OCI-M1 (cell line): ENCODE data around the gene GFOD1.
"Not testable (repeated sequence)": the region's sequence is repeated elsewhere in the genome, so short reads cannot be mapped to it uniquely, and the experiment has no call there.

Source experiments
- DNase-seq: peaks from one replicate; lab custom pipeline; 2025; lab: John Stamatoyannopoulos, UW

Gene GFOD1

GRCh38 chr6:13511913-13512717, 24.7 kb upstream of the GFOD1 start:
- DNase-seq = no peak

GRCh38 chr6:13511141-13511571, 23.8 kb upstream of the GFOD1 start:
- DNase-seq = not testable (repeated sequence)

- not testable (repeated sequence) for DNase-seq
Measured at GRCh38 chr6:13510433-13510832, 23.0 kb upstream of the GFOD1 start.

GRCh38 chr6:13508711-13509705, 21.6 kb upstream of the GFOD1 start:
- no peak for DNase-seq

GRCh38 chr6:13507306-13507860, 20.0 kb upstream of the GFOD1 start:
- peak; percentile 25 for DNase-seq

- no peak for DNase-seq
Measured at GRCh38 chr6:13505345-13505734, 17.9 kb upstream of the GFOD1 start.

- no peak for DNase-seq
Measured at GRCh38 chr6:13504611-13505344, 17.4 kb upstream of the GFOD1 start.

- no peak for DNase-seq
Measured at GRCh38 chr6:13500915-13501314, 13.5 kb upstream of the GFOD1 start.

- DNase-seq = no peak
Measured at GRCh38 chr6:13500264-13500663, 12.9 kb upstream of the GFOD1 start.

GRCh38 chr6:13496513-13497190, 9.3 kb upstream of the GFOD1 start:
- DNase-seq = peak; percentile 24

GRCh38 chr6:13495818-13496217, 8.4 kb upstream of the GFOD1 start:
- DNase-seq = no peak

GRCh38 chr6:13495112-13495776, 7.8 kb upstream of the GFOD1 start:
- no peak for DNase-seq

GRCh38 chr6:13494137-13494536, 6.7 kb upstream of the GFOD1 start:
- DNase-seq = no peak

- no peak for DNase-seq
Measured at GRCh38 chr6:13493147-13493546, 5.7 kb upstream of the GFOD1 start.

- DNase-seq = no peak
Measured at GRCh38 chr6:13492357-13492756, 5.0 kb upstream of the GFOD1 start.

- no peak for DNase-seq
Measured at GRCh38 chr6:13491538-13491937, 4.1 kb upstream of the GFOD1 start.

- DNase-seq = no peak
Measured at GRCh38 chr6:13490402-13490801, 3.0 kb upstream of the GFOD1 start.

- DNase-seq = no peak
Measured at GRCh38 chr6:13488896-13489237, 1.5 kb upstream of the GFOD1 start.

- DNase-seq = no peak
Measured at GRCh38 chr6:13488015-13488895, 855 bp upstream of the GFOD1 start.

- DNase-seq = peak; percentile 79
Measured at GRCh38 chr6:13486679-13487121, 700 bp downstream of the GFOD1 start.
